HG03159 (cell line): ENCODE measurements around the gene MYLK4.

ENCODE experiments used
- ATAC-seq: cut with Tn5 transposase; IDR thresholded peaks from one replicate; pipeline ENCODE4 v1.9.1; 2021; ENCODE audit warnings: mild to moderate bottlenecking, moderate library complexity; ENCODE audit not compliant: unreplicated experiment

MYLK4 gene

DNA sequence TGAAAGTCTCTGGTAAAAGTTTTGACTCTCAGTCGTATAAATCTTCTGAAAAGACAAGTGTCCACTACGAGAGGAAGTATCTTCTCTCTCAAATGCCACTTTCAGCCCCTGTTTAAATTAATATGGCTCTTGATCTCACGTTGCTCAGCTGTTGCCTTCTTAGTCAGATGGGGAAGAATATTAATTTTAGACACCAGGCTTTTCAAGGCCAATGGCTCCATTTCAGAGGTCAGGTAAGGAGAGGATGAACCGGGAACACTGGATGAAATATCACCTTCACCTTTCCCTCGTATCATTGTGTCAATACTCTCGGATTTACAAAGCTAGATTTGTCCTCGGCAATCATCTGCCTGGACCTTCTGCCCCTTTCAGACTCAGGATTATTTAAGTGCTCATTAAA lies at the start of gene MYLK4:
Gene MYLK4, minus strand, starts transcription at position 91 of the 400 bp plus-strand sequence. CDS start 1,628 bp downstream, outside the sequence.
- ATAC-seq: no peak

DNA sequence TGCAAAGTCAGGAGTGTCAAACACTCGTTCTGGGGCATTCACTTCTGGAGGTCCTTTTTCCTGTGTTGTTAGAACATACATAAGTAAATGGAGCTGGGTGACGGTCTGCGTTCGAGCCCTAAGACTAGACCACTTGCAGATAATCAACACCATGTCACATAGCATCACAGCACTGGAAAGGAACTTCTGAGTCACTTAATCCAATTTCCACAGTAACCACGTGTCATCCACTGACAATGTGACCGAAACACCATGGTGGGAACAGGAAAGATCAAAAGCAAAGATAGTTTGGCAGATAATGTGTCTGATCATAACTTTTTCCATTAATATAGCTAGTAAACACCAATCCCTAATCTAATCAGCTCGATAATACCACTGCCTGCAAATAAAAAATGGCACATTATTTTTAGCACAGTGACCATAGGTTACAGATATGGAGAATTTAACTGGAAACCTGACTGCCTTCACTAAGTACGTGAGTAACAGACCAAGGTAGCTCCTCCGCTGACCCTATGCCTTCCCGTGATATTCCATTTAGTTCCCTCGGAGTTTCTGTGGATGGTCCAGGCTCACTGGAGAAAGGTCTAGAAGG lies 49.3 kb upstream of the MYLK4 start:
- no peak for ATAC-seq

DNA sequence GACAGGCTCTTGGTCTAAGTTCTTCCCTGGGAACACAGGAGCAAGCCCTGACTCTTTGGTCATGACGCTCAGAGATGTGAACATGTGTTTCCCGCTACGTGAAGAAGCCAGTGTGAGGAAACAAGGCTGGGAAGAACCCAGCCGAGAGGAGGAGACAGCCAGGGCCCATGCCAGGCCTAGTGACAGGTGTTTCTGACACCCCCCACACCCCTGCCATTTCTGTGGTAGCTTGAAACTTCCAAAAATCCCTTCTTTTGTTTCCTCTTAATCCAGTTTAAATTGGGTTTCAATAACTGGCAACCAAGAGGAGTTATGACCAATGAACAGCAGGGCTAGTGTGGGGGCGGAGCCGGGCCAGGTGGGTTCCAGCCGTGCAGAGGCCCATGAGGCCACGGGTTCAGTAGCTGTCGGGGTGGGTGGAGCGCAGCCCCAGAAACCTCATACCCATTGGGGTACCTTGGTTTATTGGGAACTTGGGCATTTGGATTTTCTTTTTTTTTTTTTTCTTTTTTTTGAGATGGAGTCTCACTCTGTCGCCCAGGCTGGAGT lies 47.9 kb upstream of the MYLK4 start:
- no peak for ATAC-seq

DNA sequence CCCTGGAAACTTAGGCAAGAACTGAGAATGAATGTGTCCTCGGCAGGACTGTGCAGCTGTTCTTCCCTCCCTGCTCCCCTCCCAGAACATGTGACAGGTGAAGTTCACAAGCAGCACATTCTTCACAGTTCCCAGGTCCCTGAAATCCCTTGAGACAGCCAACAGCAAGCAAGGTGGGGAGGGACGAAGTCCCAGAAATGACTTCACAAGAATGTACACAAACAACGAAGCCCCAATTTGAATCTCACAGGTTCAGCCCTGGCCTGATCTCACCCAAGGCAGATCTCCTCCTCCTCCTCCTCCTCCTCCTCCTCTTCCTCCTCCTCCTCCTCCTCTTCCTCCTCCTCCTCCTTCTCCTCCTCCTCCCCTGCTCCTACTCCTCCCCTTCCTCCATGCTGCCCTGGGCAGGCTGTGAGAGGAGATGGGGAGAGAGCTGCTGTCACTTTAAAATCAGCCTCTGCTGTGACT lies 46.9 kb upstream of the MYLK4 start:
- no peak for ATAC-seq

DNA sequence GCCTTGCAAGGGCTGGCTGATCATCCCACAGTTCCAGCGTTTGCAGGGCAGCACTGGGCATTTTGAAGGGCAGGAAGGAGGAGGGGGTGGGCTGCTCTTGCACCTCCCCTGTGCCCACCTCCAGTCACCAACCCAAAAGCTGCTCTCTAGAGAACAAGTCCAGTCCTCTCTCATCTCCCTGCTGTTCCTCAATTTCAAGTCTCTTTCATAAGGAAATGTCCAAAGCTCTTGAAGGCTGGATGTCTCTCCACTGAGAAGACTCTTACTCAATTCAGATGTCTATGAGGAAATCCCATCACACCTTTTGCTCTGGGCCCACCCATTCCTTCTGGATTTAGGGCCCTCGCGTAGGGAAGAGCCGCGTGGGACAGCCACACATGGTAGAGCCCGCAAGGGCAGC lies 46.1 kb upstream of the MYLK4 start:
- no peak for ATAC-seq

DNA sequence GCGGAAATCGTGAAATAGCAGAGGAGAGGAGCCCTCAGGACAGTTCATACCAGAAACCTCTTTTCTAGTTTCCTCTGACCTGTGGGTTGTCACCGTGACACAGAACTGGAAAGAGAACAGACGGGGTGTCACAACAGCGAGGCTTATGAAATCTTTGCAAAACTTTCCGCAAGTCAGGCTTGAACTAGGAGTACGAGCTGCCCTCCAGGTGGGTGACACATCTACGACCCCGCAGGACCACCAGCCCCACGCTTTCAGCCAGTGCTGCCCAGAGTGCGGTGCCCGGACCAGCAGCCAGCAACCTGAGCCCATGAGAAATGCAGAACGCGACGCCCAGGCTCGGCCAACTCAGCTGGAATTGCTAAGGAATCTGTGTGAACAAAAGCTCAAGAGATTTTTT lies 45.2 kb upstream of the MYLK4 start:
- ATAC-seq: no peak

DNA sequence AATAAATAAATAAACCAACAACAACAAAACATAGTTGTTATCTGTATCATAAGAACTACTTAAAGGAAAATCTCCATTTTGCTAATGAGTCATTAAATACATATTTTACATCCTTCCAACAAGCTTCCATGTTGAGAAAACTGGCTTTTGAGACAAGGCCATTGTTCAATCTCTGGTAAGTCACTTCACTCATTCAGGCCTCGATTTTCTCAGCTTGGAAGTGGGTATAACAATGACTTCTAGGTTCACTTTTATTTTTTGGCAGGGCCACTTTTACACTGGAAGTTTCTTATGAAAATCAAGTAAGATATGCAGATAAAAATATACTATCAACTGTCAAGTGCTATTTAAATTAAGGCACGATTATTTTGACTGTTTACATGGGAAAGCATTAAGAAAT lies 44.4 kb upstream of the MYLK4 start:
- ATAC-seq: no peak

DNA sequence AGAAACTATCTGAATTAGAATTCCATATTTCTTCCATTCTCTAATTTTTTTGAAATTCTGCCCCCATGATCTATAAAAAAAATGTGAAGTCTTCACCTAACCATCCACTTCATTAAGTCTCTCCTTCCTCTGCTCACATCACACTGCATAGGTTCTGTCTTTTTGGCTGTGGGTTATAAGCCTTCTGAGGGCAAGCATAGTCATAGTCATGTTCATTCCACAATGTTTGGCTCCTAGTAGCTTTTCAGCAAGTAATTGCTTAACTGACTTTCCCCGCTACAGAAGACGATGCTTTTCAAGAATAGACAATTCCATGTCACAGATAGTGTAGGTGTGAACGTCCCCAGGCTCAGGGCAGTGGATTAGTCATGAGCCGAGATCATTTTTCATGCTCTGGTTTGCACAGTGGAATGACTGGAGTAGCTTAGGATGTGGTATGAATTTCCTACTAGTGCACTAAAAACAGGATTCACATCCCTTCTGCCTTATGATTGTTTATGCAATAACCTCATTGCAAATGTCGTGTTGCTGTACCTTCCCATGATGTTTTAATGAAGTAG lies 43.5 kb upstream of the MYLK4 start:
- no peak for ATAC-seq

DNA sequence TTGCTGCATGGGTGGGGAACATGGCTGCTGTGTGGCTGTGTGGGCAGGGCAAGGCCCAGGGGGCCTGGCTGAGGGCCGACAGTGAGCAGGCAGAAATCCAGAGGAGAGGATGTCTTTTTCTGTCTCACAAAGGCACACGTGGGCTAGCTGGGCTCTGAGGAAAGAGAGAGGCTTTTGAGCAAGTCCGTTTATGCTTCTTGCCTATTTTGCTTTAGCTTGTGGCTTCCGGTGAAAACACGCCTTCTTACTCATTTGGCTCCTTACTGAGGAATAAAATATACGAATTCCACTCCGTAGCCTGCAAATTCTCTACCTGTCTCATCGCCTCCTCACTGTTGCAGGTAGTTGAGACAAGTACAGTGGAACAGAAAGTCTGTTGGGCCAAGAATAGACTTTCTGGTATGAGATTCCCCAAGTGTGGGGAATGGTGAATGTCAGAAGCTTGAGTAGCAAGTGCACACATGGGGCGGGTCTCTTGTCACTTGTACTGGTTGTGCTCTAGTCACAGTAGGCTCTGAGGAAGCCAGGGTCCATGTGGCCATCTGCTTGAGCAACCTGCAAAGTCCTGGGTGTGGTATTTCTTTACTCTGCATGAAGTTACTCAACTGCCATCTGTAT lies 42.9 kb upstream of the MYLK4 start:
- ATAC-seq: no peak

DNA sequence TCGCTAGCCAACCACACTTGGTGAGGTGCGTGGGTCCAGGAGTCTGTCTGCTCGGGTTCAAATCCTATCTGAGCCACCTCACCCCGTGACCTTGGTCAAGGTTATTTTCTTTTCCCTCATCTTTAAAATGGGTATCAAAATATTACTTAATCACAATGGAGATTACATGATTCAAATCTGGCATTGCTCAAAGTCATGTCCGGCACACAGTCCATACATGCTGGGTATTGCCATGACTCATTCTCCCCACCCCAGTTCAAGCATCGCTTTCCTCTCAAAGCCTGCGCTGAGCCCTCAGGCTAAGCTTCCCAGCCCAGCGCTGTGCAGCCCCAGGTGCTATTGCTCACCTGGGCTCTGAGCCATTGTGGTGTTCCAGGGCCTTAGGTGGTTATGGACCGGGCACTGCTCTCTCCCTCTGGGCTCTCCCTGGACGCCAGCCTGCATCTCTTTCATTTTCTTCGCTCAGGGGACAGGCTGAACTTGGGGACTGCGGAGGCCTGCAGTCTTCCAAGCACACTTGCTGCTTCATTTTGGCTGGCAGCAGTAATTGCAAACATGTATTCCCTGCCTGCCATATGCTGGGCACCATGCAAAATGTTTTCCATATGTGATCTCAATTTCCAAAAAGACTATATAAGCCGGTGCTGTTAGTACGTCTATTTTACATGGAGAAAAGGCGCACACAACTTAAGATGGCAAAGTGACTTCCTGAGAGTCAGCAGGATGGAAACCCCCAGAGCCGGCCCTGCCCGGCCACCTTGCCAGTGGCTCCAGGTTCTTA lies 41.8 kb upstream of the MYLK4 start:
- no peak for ATAC-seq

DNA sequence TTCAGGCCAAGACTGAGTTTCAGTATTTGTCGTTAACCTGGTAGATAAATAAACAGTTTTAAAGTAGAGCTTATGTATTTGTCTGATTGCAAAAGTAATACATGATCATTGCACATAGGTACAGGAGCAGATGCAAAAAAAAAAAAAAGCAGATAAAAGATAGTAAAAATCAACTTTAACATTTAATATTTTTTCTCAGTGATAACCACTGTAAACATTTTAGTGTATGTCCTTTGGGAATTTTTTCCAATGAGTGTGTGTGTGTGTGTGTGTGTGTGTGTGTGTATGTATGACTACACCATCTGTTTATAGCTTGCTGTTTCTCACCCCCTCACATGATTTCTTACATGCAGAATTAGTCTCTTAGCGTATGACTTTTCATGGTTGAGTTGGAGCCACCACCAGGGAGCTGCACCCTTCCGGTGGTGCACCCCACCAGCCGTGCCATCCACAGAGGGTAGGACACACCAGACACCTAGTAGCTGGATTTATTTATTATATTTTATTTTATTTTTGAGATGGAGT lies 40.8 kb upstream of the MYLK4 start:
- ATAC-seq: no peak

DNA sequence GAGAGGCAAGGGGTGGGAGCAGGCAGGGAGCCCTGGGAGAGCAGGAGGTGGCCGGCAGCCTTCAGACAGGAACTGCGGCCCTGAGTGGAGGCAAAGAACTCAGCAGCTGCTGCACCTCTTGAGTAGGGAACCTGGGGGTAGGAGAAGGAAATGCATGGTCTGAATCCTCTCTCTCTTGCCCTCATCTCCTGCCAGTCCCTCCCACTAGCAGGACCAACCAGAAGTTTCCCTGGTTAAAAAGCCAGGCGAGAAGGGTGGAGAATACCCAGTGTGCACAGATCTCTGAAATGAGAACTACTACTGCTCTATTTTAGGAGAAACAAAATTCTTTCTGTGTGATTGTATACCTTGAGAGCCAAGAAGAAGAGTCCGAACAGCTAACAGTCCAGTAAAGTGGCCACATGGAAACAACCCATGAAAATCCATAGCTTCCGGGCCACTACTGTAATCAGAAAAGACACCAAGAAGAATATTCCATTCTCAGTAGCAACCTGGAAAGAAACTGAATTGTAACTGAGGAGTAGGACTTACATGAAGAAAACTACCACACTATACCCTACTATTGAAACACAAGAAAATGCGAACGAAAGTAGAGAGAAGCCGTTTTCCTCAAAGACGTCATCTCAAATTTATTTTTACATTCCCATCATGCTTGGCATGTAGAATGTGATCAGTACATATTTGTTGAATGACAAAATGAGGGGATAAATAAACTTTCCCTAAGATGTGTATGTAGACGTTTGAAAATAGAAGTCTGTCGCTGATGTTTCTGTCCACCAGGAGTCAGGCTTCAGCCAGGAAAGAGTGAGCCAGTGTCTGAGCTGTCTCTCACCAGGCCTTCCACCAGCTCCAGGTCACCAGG lies 40.1 kb upstream of the MYLK4 start:
- ATAC-seq: peak; percentile 72

DNA sequence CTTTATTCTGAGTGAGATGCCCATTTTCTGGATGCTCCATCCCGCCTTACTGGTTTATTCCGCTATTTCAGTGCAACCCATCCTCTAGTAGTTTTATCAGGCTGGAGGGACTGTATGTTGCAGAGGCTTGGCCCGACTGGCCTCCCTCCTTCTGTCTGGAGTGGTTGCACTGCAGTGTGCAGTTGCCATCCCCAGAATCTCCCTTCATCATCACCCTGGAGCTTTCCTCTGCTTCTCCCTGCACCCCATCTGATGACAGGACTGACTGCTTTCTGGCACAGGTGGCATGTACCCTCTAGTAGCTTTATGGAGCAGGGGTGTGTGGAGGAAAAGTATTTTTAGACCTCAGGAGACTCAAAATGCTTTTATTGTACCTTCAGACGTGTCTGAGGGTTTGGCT lies 35.5 kb upstream of the MYLK4 start:
- ATAC-seq: no peak

DNA sequence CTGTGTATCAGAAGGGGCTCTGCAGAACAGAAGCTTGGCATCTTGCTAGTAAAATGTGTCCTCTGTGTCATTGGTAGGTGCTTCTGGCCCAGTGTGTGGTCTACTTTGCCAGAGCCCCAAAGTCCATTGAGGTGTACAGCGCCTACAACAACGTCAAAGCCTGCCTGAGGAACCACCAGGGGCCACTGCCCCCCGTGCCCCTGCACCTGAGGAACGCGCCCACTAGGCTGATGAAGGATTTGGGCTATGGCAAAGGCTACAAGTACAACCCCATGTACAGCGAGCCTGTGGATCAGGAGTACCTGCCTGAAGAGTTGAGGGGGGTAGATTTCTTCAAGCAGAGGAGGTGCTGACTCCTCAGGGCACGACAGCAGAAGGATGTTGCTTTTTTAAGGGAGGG lies 34.2 kb upstream of the MYLK4 start:
- no peak for ATAC-seq

DNA sequence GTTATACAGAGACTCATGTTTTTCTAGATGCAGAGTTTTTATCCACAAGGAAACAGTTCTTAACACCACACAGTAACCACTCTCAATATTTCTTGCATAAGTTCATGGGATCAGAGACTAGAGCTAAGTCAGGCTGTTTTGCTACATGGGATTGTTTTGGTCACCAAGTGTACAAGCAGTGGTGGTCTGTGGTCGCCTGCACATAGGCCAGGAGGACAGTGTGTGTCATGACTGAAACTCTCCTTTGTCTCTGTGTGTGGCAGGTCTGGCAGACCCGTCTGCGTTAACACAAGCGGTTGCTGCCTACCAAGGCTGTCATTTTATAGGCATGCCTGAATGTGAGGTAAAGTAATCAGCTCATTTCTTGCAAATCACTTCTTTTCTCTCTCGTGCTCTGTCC lies 33.3 kb upstream of the MYLK4 start:
- no peak for ATAC-seq

DNA sequence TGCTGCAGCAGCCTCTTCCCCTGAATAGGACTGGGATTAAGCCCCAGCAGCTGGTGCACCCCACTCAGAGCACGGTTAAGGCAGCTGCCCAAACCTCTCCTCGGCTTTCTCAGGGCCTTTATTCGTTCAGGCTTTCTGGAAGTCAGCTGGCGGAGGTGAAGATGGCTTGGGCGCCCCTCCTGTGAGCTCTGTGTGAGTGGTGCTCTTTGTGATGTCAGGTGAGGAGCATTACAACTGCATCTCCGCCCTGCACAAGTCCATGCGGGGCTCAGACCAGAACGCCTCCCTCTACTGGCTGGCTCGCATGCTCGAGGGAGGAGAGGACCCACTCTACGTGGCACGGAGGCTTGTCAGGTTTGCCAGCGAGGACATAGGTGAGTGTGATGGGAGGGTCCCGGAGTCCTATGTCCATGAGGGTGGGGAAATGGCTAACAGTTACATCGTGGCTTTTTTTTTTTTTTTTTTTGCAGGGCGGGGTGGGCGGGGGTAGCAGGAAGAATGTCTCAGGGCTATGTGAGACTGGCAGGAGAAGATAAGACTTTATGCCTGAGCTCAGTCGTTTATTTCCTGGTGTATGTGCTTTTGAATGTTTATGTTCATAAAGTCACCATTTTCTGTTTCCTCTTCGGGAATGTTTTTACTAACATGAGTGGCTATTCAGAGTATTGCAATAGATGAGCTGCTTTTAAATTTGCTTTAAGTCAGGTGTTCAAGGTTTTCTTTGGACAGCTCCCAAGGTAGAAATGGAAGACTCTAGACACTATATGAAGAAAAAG lies 32.7 kb upstream of the MYLK4 start:
- ATAC-seq: no peak

DNA sequence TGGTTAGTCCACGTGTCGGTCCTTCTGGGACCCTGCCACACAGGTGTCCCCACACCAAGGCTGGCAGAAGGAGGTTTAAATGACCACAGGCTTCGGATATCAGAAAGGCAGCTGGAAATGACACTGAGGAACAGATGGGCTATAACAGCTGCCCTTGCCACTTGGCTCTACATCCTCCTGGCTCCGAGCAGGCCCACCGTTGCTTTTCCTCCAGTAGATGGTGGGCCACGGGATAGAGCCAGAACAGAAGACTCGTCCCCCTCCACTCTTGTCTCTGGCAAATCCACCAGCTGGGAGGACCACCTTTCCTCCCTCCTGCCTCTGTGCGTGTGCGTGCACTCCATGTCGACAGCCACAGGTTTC lies 32.1 kb upstream of the MYLK4 start:
- no peak for ATAC-seq

DNA sequence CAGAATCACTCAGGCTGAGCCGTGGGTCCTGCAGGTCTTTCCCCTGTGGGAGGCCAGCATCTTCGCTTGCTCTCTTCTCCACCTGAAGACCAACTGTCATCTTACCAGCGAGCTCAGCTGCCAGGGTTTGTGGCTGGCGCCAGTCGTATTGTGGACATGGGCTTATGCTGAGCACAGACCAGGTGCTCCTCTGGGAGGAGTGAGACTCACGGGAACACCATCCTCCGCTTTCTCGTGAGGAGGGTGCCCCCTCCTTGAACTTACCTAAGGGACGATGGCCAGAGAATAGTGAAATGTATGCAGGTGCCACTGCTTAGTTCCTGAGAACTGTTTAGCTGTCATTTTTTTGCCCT lies 31.6 kb upstream of the MYLK4 start:
- ATAC-seq: no peak

DNA sequence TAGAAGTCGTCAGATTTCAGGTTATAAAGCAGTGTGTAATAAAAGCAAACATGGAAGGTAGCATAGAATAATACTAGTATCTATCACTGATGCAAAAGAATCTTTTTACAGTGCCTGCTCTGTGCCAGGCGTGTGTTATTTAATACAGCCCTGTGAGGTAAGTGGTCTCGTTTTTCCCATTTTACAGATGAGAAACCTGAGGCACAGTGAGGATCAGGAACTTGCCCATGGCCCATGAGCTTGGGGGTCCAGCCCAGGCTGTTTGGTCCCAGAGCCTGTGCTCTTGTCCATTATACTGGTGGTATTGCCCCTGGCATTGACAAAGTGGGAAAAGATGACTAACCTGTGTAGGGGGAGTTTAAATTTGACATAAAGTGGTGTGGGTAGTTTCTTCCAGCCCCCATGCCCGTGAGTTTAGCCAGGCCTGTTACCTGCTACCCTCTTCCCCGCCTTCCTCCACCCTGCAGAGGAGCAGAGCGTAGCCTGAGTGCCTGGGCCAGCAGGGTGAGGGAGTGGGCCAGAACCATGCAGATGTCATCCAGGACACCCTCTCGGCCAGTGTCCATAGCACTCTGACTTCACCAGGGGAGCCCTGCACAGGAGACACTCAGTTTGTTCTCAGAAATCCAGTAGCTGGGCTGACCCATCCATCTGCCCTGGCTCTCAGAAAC lies 31.1 kb upstream of the MYLK4 start:
- ATAC-seq: no peak
